Sigmoid colon (tissue), 4 donors: Measurements from ENCODE around the gene ELAPOR1.

Experiments used
- CTCF ChIP-seq, 4 experiments: fragments of 450-650 bp in 3 of 4; fragments of 200-600 bp in 1 of 4; IDR thresholded peaks; one replicate each; pipeline ENCODE4 v1.5.1; 2016 to 2019; ENCODE audit warnings: antibody characterized with exemption in 4 of 4, mild to moderate bottlenecking in 3 of 4, moderate library complexity in 2 of 4
- POLR2A ChIP-seq, 2 donors: fragments of 450-650 bp; IDR thresholded peaks; one replicate each; pipeline ENCODE4 v1.6.1; 2016; ENCODE audit warnings: antibody characterized with exemption in 2 of 2, mild to moderate bottlenecking in 2 of 2, moderate library complexity in 2 of 2
- POLR2AphosphoS5 ChIP-seq, 4 donors: sonication (generic); formaldehyde crosslinking; IDR thresholded peaks; one replicate each; pipeline ENCODE4 v1.6.1; 2017; ENCODE audit warnings: antibody characterized with exemption in 4 of 4

- TF ChIP-seq CTCF (IDR thresholded peaks at IDR 0.05), result no peak
- TF ChIP-seq POLR2A (IDR thresholded peaks at IDR 0.05), result no peak
- no peak for TF ChIP-seq POLR2AphosphoS5 (IDR thresholded peaks at IDR 0.05)
Measured at GRCh38 chr1:109067883-109068282, 46.0 kb upstream of the ELAPOR1 start.
